NCI-H2107 treated with DMSO at 0.1 percent for 48 hours (cell line): Measurements from ENCODE around the gene CYB561.

Source experiments
- DNase-seq: peaks from one replicate; lab custom pipeline; 2025; ENCODE audit not compliant: unreplicated experiment; lab: John Stamatoyannopoulos, UW

Gene CYB561, protein sequence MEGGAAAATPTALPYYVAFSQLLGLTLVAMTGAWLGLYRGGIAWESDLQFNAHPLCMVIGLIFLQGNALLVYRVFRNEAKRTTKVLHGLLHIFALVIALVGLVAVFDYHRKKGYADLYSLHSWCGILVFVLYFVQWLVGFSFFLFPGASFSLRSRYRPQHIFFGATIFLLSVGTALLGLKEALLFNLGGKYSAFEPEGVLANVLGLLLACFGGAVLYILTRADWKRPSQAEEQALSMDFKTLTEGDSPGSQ

DNA sequence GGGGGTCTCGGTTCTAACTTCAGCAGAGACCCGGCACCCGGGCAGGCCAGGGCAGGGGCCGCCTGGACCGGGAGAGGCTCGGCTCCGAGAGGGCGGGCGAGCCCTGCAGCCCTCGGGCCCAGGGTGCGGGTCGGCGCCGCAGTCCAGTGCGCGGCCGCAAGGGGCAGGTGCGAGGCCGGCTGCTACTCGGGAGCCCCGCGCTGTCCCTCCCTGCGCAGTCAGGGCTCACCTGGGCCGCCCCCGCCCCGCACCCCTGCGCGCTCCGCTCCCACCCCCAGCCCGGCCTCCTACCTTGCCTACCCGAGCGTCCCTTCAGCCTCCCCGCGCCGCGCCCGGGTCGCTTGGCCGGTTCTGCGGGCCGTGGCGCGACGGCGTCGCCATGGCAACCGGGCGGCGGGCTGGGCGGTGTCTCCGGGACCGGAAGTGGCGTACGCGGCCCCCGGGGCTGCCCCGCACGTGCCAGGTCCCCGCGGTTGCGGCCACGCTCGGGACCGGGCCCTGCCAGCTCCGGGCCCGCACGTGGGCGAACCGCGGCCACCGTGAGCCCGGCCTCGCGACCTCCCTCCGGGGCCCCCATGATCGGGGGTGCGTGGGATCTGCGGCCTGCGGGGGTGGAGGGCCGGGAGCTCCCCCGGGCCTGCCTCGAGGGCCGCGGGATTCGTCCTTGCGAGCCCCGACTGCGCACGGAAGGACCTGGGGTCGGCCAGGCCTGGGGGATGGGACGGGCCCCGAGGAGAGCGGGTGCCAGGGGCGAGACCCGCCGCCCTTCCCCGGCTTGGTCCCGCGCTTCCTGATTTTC lies at the start of gene CYB561:
Gene CYB561, minus strand, starts transcription at position 353 of the 799 bp plus-strand sequence. CDS start 8,759 bp downstream, outside the sequence.
- DNase-seq, result no peak

DNA sequence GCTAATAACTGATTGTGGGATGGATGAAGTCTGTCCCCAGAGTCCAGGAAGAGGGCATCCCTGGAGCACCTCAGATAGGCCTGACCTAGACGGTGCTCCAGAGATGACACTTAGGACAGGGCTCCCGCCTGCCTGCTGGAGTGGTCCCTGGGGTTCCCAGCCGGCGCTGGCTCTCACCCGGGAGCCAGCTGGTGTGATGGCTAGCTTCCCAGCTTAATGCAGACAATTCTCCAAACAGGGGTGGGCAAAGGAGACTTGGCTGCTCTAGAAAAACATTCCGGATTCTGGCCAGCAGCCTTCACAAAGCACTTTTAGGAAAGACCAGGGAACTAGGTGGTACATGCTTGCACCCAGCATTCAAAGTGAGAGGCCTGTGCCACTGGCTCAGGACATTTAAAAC lies 49.4 kb upstream of the CYB561 start:
- DNase-seq, result no peak

DNA sequence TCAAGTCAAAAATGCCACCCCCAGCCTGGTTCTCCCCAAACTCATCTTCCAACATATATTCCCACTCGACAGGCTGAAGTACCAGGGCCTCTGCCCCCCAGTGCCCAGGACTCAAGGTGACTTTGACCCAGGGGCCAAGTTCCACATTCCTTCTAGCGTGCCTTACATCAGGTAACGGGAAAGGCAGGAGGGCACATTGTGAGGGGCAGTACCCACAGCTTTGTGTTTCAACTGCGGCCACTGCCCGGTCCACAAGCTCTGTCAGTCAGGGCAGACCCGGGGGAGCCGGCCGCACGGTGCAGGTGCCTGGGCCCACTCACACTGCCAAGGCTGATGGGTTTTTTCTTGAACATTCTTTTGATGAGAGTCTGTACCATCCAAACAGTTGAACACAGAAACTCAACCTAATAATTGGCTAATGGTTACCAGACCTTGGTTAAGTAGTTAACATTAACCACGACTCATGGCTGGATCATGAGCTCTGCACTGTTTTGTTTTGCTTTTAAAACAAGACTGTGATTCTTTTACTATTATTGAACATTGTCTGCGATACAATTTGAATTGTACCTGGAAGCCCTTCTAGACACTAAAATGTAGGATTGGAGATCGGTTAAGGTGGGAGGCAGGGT lies 48.3 kb upstream of the CYB561 start:
- DNase-seq, result no peak

DNA sequence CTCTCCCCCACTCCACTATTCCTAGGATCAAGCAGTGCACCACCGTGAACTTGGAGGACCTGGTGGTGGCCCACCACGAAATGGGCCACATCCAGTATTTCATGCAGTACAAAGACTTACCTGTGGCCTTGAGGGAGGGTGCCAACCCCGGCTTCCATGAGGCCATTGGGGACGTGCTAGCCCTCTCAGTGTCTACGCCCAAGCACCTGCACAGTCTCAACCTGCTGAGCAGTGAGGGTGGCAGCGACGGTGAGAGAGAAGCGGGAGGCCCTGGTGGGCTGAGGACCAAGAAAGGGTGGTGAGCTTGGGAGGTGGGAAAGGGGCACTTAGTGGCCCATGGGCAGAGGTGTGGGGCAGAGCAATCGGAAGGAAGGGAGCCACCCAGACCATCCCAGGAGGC lies 47.3 kb upstream of the CYB561 start:
- no peak for DNase-seq

DNA sequence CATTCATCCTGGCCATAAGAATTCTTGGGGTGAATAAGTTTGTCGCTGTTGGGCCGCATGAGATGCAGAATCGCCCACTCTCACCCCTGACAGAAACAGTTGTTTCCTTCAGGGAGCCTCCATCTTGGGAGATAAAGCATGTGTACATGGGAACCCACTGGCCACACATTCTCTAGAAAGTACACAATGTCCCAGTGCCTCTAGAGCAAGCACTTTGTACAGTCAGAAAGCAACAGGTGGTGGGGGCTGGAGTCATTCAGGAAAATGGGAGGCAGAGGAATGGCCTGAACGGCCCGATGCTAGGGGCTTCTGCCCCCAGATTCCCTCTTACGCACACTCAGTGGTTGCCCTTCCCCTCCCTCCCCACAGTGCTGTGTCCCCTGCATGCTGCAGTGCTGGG lies 46.8 kb upstream of the CYB561 start:
- DNase-seq, result no peak

DNA sequence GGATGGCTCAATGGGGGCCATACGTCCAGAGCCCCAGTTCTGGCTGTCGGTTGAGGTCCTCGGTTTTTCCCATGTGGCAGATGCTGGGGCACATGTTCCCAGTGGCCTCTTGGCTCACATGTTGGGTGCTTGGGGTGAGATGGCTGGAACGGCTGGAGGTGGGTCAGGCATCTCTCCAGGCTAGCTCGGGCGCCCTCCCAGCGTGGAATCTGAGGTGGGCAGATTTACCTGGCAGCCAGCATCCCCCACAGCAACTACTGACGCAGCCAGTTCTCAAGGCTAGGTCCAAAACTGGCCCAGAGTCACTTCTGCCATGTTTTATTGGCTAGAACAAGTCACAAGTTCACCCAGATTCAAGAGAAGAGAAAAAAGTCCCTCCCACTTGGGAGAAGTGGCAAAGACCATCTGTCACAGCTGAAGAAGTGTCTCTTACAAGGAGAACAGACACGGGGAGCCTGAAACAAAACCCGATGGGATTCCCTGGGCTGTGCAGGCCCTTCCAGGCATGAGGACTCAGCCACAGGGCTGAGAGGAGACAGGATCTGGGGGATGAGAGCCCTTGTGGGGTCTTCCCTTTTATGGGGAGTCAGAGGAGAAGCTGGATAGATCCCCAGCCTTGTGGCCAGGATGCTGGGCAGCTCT lies 46.0 kb upstream of the CYB561 start:
- DNase-seq, result no peak

DNA sequence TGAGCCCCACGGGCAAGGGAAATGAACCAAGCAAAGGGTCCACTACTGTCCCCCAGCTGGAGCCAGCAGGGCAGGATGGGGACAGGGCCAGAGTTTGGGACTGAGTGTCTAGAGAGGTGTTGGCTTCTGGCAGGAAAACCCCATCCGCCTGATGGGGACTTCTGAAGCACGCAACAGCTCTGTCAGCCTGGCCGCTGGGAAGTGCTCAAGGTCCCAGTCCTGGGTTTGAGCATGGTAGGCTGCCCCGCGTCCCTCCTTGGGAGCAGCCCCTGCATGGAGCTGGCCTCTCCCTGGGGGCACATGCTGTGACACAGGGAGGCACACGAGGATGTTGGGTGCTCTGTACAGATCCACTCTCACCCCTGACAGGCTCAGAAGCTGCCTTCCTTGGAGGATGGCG lies 45.3 kb upstream of the CYB561 start:
- no peak for DNase-seq

DNA sequence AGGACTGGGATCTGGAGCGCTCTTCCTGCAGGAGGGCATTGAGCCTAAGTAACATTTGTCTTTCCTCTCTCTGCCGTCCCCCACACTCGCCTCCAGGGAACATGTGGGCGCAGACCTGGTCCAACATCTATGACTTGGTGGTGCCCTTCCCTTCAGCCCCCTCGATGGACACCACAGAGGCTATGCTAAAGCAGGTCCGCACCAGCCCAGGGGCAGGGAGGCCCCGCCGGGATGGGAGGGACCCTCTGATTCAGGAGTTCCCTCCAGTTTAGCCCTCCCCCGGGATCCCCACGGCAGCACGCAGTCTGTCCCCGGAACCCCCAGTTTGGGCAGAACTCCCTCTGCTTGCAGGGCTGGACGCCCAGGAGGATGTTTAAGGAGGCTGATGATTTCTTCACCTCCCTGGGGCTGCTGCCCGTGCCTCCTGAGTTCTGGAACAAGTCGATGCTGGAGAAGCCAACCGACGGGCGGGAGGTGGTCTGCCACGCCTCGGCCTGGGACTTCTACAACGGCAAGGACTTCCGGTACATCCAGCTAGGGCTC lies 44.8 kb upstream of the CYB561 start:
- DNase-seq, result no peak

DNA sequence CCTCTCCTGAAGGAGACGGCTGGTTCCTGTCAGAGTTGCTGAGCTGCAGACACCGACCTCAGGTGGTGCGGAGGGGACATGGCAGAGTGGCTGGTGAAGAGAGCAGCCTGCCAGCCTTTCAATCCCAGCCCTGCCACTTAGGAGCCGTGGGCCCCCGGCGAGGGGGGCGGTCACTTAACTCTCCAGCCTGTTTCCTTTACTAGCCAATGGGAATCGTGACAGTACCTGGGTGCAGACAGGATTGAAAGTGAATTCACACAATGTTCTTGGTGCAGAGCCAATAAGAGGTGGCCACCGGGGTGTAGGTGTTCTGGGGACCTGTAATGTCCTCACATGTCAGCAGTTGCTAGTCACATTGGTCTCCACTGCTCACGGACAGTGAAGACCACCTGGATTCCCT lies 44.2 kb upstream of the CYB561 start:
- DNase-seq, result no peak

DNA sequence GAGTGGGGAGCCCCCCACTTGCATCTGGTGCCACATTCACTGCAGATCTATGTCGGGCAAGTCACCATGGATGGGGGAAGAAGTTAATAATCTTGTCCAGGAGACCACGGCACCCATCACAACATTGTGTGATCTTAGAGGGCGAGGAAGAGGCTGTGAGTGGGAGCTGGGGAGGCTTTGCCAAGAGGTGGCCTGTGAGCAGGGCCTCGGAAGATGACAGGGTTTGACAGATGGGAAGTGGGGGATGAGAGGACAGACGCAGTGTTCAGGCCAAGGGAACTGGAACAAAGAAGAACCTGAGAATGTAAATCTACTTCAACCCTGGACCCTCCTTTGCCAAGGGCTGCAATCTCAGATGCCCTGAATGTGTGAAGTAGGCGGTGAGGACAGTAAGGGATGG lies 43.2 kb upstream of the CYB561 start:
- no peak for DNase-seq

DNA sequence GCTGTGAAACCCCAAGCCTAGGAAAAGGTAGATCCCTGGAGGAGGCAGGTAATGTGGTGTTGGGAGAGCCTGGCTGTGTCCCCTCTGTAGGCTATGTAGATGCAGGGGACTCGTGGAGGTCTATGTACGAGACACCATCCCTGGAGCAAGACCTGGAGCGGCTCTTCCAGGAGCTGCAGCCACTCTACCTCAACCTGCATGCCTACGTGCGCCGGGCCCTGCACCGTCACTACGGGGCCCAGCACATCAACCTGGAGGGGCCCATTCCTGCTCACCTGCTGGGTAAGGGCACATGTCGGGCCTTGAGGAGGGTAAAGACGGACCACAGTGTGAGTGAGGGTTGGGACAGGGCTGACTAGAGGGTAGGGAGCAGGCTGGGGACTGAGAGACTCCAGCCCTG lies 42.7 kb upstream of the CYB561 start:
- DNase-seq, result no peak

DNA sequence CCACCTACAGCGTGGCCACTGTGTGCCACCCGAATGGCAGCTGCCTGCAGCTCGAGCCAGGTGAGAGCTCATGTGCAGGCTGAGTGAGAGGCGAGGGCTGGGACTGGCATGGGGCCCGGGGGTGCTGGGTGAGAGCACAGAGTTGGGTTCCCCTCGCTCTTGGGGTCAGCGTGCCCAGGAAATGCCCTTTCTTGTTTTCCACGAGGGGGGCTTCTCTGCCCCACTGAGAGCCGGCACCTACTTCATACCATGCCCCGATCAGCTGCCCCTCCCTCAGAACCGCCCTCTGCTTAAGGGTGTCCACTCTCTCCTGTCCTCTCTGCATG lies 40.9 kb upstream of the CYB561 start:
- DNase-seq, result no peak

DNA sequence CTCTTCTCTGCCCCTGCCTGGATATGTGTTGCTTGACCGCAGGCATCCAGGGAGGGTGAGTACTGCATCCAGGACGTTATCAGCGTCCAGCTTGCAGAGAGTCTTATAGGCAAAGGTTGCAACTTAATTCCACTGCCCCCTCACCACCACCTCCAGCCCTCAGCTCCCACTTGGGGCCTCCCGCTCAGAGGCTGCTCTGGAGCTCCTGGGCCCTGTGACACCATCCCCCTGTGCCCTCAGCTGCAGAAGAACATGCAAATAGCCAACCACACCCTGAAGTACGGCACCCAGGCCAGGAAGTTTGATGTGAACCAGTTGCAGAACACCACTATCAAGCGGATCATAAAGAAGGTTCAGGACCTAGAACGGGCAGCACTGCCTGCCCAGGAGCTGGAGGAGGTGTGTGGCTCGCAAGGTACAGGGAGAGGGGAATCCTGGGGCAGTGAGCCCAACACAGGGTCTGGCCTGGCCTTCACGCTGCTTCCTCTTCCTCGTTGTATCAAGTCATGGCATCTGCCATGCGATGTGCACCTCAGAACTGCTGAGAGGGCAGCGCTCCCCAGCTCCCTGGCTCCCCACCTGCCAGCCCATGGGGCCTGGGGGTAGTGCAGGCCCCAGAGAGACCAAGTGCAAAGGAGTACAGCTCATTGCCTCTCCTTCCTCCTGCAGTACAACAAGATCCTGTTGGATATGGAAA lies 40.4 kb upstream of the CYB561 start:
- DNase-seq, result no peak

DNA sequence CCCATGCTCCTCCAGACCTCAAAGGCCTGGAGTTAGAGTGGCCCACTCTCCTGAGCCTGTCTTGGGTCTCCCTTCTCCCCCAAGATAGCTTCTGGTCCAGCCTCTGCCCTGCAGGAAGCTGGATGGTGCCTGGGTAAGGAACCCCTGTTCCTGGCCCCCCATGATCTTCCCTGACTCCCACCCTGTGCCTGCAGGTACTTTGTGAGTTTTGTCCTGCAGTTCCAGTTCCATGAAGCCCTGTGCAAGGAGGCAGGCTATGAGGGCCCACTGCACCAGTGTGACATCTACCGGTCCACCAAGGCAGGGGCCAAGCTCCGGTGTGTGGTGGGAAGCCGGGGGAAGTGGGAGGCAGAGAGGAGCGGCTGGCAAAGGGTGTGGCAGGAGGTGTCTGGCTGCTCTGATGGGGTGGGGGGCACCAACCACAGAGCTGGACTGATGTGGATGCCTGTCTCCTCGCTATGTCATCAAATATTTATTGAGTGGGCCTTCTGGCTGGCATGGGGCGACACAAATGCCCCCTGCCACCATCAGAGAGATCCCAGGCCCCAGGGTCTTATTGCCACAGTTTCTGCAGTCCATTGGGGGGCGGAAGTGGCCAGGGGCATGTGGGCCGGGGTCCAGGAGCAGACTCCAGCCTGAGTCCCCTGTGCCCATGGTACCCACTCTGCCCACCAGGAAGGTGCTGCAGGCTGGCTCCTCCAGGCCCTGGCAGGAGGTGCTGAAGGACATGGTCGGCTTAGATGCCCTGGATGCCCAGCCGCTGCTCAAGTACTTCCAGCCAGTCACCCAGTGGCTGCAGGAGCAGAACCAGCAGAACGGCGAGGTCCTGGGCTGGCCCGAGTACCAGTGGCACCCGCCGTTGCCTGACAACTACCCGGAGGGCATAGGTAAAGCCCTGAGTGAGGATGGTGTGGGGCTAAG lies 37.8 kb upstream of the CYB561 start:
- DNase-seq, result no peak

DNA sequence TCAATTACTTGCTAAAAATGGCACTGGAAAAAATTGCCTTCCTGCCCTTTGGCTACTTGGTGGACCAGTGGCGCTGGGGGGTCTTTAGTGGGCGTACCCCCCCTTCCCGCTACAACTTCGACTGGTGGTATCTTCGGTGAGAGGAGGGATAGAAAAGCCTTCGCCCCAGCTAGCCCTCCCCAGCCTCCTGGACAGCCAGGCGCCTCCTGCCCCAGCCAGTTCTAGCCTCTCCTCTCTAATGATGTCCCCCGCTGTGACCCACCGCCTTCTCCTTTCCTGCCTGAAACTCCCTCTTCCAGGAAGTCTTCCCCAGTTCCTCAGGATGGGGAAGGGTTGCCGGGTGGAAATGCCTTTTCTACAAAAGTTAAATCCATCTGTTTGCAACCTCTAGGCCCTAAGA lies 36.9 kb upstream of the CYB561 start:
- no peak for DNase-seq

DNA sequence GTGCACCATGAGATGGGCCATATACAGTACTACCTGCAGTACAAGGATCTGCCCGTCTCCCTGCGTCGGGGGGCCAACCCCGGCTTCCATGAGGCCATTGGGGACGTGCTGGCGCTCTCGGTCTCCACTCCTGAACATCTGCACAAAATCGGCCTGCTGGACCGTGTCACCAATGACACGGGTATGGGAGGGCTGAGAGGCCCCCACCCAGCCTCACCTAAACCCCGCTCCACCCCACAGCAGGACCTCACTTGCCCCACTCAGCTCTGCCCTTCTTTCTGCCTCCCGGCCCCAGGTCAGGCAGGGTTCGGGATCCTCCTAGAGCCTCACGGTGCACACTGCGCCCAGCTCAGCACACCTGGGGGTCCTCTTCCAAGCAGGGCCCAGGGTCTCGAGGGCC lies 36.4 kb upstream of the CYB561 start:
- DNase-seq, result no peak

DNA sequence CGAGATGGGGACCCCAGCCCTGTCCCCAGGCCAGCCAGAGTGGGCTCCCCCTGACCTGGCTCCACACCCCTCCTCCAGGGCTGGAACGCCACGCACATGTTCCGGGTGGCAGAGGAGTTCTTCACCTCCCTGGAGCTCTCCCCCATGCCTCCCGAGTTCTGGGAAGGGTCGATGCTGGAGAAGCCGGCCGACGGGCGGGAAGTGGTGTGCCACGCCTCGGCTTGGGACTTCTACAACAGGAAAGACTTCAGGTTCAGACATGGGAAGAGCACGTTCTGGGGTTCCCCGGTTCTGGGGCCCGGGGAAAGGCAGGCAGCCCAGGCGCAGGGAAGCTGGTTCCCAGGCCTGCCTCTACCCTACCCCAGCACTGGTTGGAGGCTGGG lies 35.4 kb upstream of the CYB561 start:
- DNase-seq, result no peak

DNA sequence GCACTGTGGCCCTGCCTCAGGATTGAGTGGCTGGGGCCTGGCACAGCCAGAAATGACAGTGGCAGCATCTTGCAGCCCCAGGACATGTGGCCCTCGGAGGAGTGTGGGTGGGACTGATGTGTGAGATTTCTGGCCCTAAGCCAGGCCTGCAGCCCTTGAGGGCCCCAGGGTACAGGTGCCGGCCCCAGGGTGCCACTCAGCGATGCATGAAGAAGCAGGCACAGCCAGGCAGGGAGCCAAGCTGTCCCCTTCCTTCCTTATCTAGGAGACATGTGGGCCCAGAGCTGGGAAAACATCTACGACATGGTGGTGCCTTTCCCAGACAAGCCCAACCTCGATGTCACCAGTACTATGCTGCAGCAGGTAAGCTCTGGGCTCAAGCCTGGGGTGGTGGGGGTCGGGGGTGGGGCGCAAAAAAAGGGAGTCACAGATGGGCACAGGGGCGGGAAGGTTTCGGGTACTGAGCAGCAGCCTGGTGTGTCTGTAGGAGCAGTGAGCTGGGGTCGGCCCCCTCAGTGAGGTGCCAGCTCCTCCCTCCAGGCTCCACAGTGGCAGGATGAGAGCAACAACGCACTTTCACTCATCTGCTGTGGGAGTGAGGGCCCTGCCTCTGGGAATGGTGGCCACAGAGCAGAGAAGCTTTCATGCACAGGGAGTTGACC lies 34.9 kb upstream of the CYB561 start:
- peak; percentile 82 for DNase-seq

DNA sequence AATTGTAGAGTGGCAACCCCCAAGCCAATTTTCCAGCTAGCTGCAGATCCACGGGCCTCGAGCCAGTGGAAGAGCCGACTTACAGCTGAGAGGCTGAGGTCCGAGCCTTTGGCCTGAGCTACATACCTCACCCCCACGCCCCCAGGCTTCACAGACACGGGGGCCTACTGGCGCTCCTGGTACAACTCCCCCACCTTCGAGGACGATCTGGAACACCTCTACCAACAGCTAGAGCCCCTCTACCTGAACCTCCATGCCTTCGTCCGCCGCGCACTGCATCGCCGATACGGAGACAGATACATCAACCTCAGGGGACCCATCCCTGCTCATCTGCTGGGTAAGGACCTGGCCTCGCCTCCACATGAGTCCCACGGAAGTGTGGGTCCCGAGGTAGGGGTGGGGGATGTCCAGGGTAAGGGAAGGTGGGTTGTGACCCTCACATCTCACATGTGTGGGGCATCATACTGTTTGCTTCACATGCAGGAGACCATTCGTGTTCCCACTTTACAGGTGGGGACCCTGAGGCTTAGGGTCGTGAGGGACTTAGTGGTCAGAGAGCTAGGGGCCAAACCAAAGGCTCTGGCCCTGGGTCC lies 34.2 kb upstream of the CYB561 start:
- no peak for DNase-seq
